Caco-2 (cell line): Measurements from ENCODE around the gene PTPN7. TPM values are rescaled to one million over a fixed set of nuclear protein-coding genes. Genes with fewer than 3 reads are reported as not detected.
"Not testable (repeated sequence)": the region's sequence is repeated elsewhere in the genome, so short reads cannot be mapped to it uniquely, and the experiment has no call there.

Source experiments
- BruUV-seq: library from RNA; stranded (reverse); fragments of 400-500 nt; replicated peaks from 2 replicates; lab custom pipeline; 2021; lab: Mats Ljungman, UMichigan
- CTCF ChIA-PET: fragments of 300-600 bp; sonication (Branson Sonifier 250); formaldehyde crosslinking; loops from one replicate; lab custom pipeline; 2022; ENCODE audit warnings: antibody characterized with exemption; lab: Charles Lee
- POLR2A ChIA-PET: fragments of 300-600 bp; sonication (Branson Sonifier 250); formaldehyde crosslinking; loops from one replicate; lab custom pipeline; 2022; ENCODE audit warnings: antibody characterized with exemption; lab: Charles Lee
- DNase-seq, 2 experiments: peaks; one replicate each; pipeline versions ENCODE4 v3.0.0 to v3.0.0-alpha.2; 2020 to 2022
- H3K27me3 ChIP-seq: replicated peaks from 2 replicates; pipeline ENCODE4 v1.6.0; 2011; ENCODE audit warnings: low read length; ENCODE audit not compliant: control insufficient read depth, insufficient read depth
- H3K36me3 ChIP-seq: 2 replicates; pipeline ENCODE4 v1.5.1; 2011; ENCODE audit warnings: low read length; ENCODE audit not compliant: control insufficient read depth, insufficient read depth
- H3K4me1 ChIP-seq: fragments of 250-450 bp; sonication (Bioruptor Pico); 2 replicates; pipeline ENCODE4 v1.5.1; 2020; ENCODE audit warnings: mild to moderate bottlenecking
- H3K4me3 ChIP-seq: 2 replicates; pipeline ENCODE4 v1.5.1; 2011; ENCODE audit warnings: low read depth, mild to moderate bottlenecking, control low read depth, low read length
- H3K9me3 ChIP-seq: fragments of 250-450 bp; sonication (Bioruptor Pico); 2 replicates; pipeline ENCODE4 v1.5.1; 2020; ENCODE audit warnings: mild to moderate bottlenecking, moderate library complexity
- H3K27ac Mint-ChIP-seq: one replicate; pipeline ENCODE4 v1.8.0; 2022; ENCODE audit warnings: mixed read lengths; ENCODE audit not compliant: unreplicated experiment
- H3K27me3 Mint-ChIP-seq: one replicate; pipeline ENCODE4 v1.8.0; 2022; ENCODE audit warnings: mixed read lengths; ENCODE audit not compliant: insufficient read depth, unreplicated experiment
- H3K36me3 Mint-ChIP-seq: one replicate; pipeline ENCODE4 v1.8.0; 2022; ENCODE audit warnings: mild to moderate bottlenecking, mixed read lengths; ENCODE audit not compliant: insufficient read depth, unreplicated experiment
- H3K4me1 Mint-ChIP-seq: one replicate; pipeline ENCODE4 v1.8.0; 2022; ENCODE audit warnings: low read depth, mixed read lengths; ENCODE audit not compliant: unreplicated experiment
- H3K4me3 Mint-ChIP-seq: one replicate; pipeline ENCODE4 v1.8.0; 2022; ENCODE audit warnings: mild to moderate bottlenecking, moderate library complexity, mixed read lengths; ENCODE audit not compliant: unreplicated experiment
- H3K9me3 Mint-ChIP-seq: one replicate; pipeline ENCODE4 v1.8.0; 2022; ENCODE audit warnings: mixed read lengths; ENCODE audit not compliant: unreplicated experiment
- CTCF ChIP-seq, 2 experiments: fragments of 200-600 bp in 1 of 2; IDR thresholded peaks; 1 replicate in 1 of 2; 2 replicates in 1 of 2; pipeline versions ENCODE4 v1.5.1 to v1.8.0; 2011 to 2022; ENCODE audit warnings: antibody characterized with exemption in 1 of 2, control low read depth in 1 of 2, inconsistent platforms in 1 of 2, low read depth in 1 of 2, low read length in 1 of 2, mild to moderate bottlenecking in 1 of 2, moderate library complexity in 1 of 2; ENCODE audit not compliant: insufficient read depth in 1 of 2, severe bottlenecking in 1 of 2, unreplicated experiment in 1 of 2
- intact Hi-C: fragments of 100-400 bp; cut with micrococcal nuclease; formaldehyde crosslinking; loops from one replicate; pipeline ENCODE4 v1.10.0; 2022; ENCODE audit not compliant: unreplicated experiment
- total RNA-seq: library from RNA; stranded (reverse); gene quantifications from 2 replicates; pipeline ENCODE4 v1.2.3, GENCODE V29; 2022

Gene PTPN7
- total RNA-seq, 1 experiment from 2014 or later: not detected

GRCh38 chr1:202148391-202148790 lies 12.0 kb downstream of the PTPN7 start:
- Histone ChIP-seq H3K4me1 (peaks cover 2% of the 10 kb centered on the region; the same call in 1 of the 2 replicates), H3K4me3 (no peak overlapping the region), H3K36me3 (no peaks in the 10 kb centered on the region), H3K27me3 (no peaks in the 10 kb centered on the region), H3K9me3 (no peaks in the 10 kb centered on the region)
- Mint-ChIP-seq H3K36me3 (no peaks in the 10 kb centered on the region), H3K4me1 (peaks cover 4% of the 10 kb centered on the region), H3K27ac (no peak overlapping the region), H3K9me3 (no peaks in the 10 kb centered on the region), H3K27me3 (no peaks in the 10 kb centered on the region), H3K4me3 (no peak overlapping the region)
- no TSS peak for BruUV-seq
- CTCF ChIA-PET: no interaction called here
- DNase-seq: no peak
- POLR2A ChIA-PET: no interaction called here
- intact Hi-C loops: no loop called here
- no peak for TF ChIP-seq CTCF (IDR thresholded peaks at IDR 0.05; ENCODE audit: insufficient read depth in 1 of 2, low read depth in 1 of 2, low read length in 1 of 2, severe bottlenecking in 1 of 2, unreplicated experiment in 1 of 2)

- intact Hi-C loops: no loop called here
- BruUV-seq: no TSS peak
- no peak overlapping the region for H3K27ac Mint-ChIP-seq
- DNase-seq: no peak
- no peaks in the 10 kb centered on the region for H3K9me3 Mint-ChIP-seq
- H3K27me3 ChIP-seq: no peaks in the 10 kb centered on the region
- no peak overlapping the region for H3K4me3 ChIP-seq
- no peaks in the 10 kb centered on the region for H3K36me3 Mint-ChIP-seq
- TF ChIP-seq CTCF (IDR thresholded peaks at IDR 0.05; ENCODE audit: insufficient read depth in 1 of 2, low read depth in 1 of 2, low read length in 1 of 2, severe bottlenecking in 1 of 2, unreplicated experiment in 1 of 2): no peak
- H3K4me3 Mint-ChIP-seq: no peak overlapping the region
- CTCF ChIA-PET: no interaction called here
- peaks cover 2% of the 10 kb centered on the region for H3K36me3 ChIP-seq
- H3K9me3 ChIP-seq: no peaks in the 10 kb centered on the region
- peaks cover 11% of the 10 kb centered on the region for H3K4me1 Mint-ChIP-seq
- POLR2A ChIA-PET: no interaction called here
- peaks cover 10% of the 10 kb centered on the region for H3K4me1 ChIP-seq
- no peaks in the 10 kb centered on the region for H3K27me3 Mint-ChIP-seq
Measured at GRCh38 chr1:202146993-202147392, 13.4 kb downstream of the PTPN7 start.

GRCh38 chr1:202146279-202146678 lies 14.1 kb downstream of the PTPN7 start:
- H3K9me3 ChIP-seq: no peaks in the 10 kb centered on the region
- H3K36me3 ChIP-seq: peaks cover 2% of the 10 kb centered on the region
- TF ChIP-seq CTCF (IDR thresholded peaks at IDR 0.05; ENCODE audit: insufficient read depth in 1 of 2, low read depth in 1 of 2, low read length in 1 of 2, severe bottlenecking in 1 of 2, unreplicated experiment in 1 of 2): no peak
- H3K27ac Mint-ChIP-seq: no peak overlapping the region
- no peak overlapping the region for H3K4me3 ChIP-seq
- BruUV-seq: no TSS peak
- ChIA-PET POLR2A (no interaction called here), CTCF (no interaction called here)
- intact Hi-C loops: no loop called here
- H3K9me3 Mint-ChIP-seq: no peaks in the 10 kb centered on the region
- no peak for DNase-seq
- no peaks in the 10 kb centered on the region for H3K36me3 Mint-ChIP-seq
- H3K4me1 Mint-ChIP-seq: peaks cover 11% of the 10 kb centered on the region
- no peak overlapping the region for H3K4me3 Mint-ChIP-seq
- H3K27me3 Mint-ChIP-seq: no peaks in the 10 kb centered on the region
- H3K27me3 ChIP-seq: no peaks in the 10 kb centered on the region
- H3K4me1 ChIP-seq: peaks cover 10% of the 10 kb centered on the region

GRCh38 chr1:202145744-202146140 lies 14.7 kb downstream of the PTPN7 start:
- H3K27me3 ChIP-seq, H3K27ac Mint-ChIP-seq, intact Hi-C loops, H3K9me3 ChIP-seq, POLR2A ChIA-PET, H3K4me3 ChIP-seq, H3K36me3 ChIP-seq, H3K36me3 Mint-ChIP-seq, H3K27me3 Mint-ChIP-seq, CTCF ChIA-PET, H3K9me3 Mint-ChIP-seq, BruUV-seq, H3K4me1 ChIP-seq, H3K4me3 Mint-ChIP-seq, DNase-seq: not testable (repeated sequence)
- H3K4me1 Mint-ChIP-seq: peaks cover 11% of the 10 kb centered on the region
